ENCODE results near the gene PTPN3.

- TF ChIP-seq, protein P1, sequence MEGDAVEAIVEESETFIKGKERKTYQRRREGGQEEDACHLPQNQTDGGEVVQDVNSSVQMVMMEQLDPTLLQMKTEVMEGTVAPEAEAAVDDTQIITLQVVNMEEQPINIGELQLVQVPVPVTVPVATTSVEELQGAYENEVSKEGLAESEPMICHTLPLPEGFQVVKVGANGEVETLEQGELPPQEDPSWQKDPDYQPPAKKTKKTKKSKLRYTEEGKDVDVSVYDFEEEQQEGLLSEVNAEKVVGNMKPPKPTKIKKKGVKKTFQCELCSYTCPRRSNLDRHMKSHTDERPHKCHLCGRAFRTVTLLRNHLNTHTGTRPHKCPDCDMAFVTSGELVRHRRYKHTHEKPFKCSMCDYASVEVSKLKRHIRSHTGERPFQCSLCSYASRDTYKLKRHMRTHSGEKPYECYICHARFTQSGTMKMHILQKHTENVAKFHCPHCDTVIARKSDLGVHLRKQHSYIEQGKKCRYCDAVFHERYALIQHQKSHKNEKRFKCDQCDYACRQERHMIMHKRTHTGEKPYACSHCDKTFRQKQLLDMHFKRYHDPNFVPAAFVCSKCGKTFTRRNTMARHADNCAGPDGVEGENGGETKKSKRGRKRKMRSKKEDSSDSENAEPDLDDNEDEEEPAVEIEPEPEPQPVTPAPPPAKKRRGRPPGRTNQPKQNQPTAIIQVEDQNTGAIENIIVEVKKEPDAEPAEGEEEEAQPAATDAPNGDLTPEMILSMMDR (conservative IDR thresholded peaks at IDR 0.05 in 1 of 2, IDR thresholded peaks at IDR 0.05 in 1 of 2; ENCODE audit: low read depth in 1 of 2, low read length in 2 of 2) = no peak
- TF ChIP-seq EZH2 (IDR thresholded peaks at IDR 0.05; ENCODE audit: low read length, missing control alignments) = no peak
Observed at GRCh38 chr9:109468927-109469326, 29.2 kb downstream of the PTPN3 start.
